ES-I3 (cell line): Measurements from ENCODE around the gene TNFSF18.
"Not testable (repeated sequence)": the region's sequence is repeated elsewhere in the genome, so short reads cannot be mapped to it uniquely, and the experiment has no call there.

ENCODE experiments used
- H3K36me3 ChIP-seq: 2 replicates; pipeline ENCODE4 v1.6.1; 2013; ENCODE audit warnings: mild to moderate bottlenecking, low read length, control low read depth, moderate library complexity; ENCODE audit not compliant: insufficient read depth
- H3K4me1 ChIP-seq: 2 replicates; pipeline ENCODE4 v1.6.1; 2013; ENCODE audit warnings: mild to moderate bottlenecking, control low read depth, low read length; ENCODE audit not compliant: insufficient read depth
- H3K9ac ChIP-seq: 2 replicates; pipeline ENCODE4 v1.6.1; 2013; ENCODE audit warnings: low read depth, mild to moderate bottlenecking, low read length, moderate library complexity
- H3K9me3 ChIP-seq: 2 replicates; pipeline ENCODE4 v1.6.1; 2013; ENCODE audit warnings: mild to moderate bottlenecking, low read length, moderate library complexity; ENCODE audit not compliant: control insufficient read depth, insufficient read depth

The TNFSF18 gene

GRCh38 chr1:173050865-173051264, at the start of gene TNFSF18:
TSS of gene TNFSF18 (minus strand) at chr1:173050941. CDS start at chr1:173050896, 45 bp downstream.
- H3K9ac ChIP-seq: no peak within 1 kb of the TSS
- no peaks in the 10 kb centered on the region for H3K4me1 ChIP-seq
- no peaks in the 10 kb centered on the region for H3K9me3 ChIP-seq
- H3K36me3 ChIP-seq: no peaks in the 10 kb centered on the region

DNA sequence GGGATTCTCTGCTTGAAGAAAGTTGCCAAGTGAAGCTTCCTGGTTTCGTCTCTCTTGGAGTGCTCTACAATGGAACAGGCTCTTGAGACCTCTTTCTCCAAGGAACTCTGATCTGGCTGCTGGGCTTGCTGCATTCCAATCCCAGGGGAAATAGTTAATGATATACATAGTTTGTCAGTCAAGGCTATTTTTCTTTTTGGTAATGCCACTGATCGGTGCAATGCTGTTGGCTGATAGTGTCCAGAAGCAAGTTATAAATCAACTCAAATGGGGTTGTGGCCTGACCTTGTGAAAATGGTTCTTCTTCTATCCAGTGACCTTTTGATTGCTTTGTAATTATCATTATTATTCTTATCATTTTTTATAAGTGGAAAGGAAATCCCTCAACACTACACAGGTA, 48.4 kb upstream of the TNFSF18 start:
- no peaks in the 10 kb centered on the region for H3K9me3 ChIP-seq
- no peak overlapping the region for H3K9ac ChIP-seq
- no peaks in the 10 kb centered on the region for H3K4me1 ChIP-seq
- no peaks in the 10 kb centered on the region for H3K36me3 ChIP-seq

DNA sequence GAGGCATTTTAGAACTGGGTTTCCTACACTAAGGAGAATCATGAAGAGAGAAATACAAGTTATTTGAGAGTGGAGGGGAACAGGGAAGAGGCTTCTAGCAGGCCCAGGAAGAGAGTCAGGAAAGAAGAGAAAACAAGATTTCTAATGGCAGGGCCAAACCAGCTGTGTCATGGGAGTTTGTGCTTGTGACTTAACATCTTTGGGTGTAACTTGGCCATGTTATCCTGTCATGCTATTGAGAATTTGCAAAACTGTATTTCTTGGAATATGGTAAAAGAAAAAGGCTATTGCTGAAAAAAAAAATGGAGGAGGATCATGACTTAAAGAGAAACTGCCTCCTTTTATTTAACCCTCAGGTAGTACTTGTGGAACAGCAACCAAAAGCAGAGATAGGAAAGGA, 47.4 kb upstream of the TNFSF18 start:
- Histone ChIP-seq H3K9ac (no peak overlapping the region), H3K9me3 (no peaks in the 10 kb centered on the region), H3K4me1 (no peaks in the 10 kb centered on the region), H3K36me3 (no peaks in the 10 kb centered on the region)

GRCh38 chr1:173097001-173097400, 46.3 kb upstream of the TNFSF18 start:
- no peaks in the 10 kb centered on the region for H3K9me3 ChIP-seq
- H3K36me3 ChIP-seq: no peaks in the 10 kb centered on the region
- no peak overlapping the region for H3K9ac ChIP-seq
- H3K4me1 ChIP-seq: no peaks in the 10 kb centered on the region

GRCh38 chr1:173095632-173096031, 44.9 kb upstream of the TNFSF18 start:
- Histone ChIP-seq H3K9me3 (no peaks in the 10 kb centered on the region), H3K9ac (no peak overlapping the region), H3K4me1 (no peaks in the 10 kb centered on the region), H3K36me3 (no peaks in the 10 kb centered on the region)

GRCh38 chr1:173094541-173094940, 43.8 kb upstream of the TNFSF18 start:
- no peak overlapping the region for H3K9ac ChIP-seq
- no peaks in the 10 kb centered on the region for H3K9me3 ChIP-seq
- H3K4me1 ChIP-seq: no peaks in the 10 kb centered on the region
- no peaks in the 10 kb centered on the region for H3K36me3 ChIP-seq

GRCh38 chr1:173093691-173094445, 43.1 kb upstream of the TNFSF18 start:
- H3K4me1 ChIP-seq: no peaks in the 10 kb centered on the region
- no peaks in the 10 kb centered on the region for H3K9me3 ChIP-seq
- no peaks in the 10 kb centered on the region for H3K36me3 ChIP-seq
- H3K9ac ChIP-seq: no peak overlapping the region

DNA sequence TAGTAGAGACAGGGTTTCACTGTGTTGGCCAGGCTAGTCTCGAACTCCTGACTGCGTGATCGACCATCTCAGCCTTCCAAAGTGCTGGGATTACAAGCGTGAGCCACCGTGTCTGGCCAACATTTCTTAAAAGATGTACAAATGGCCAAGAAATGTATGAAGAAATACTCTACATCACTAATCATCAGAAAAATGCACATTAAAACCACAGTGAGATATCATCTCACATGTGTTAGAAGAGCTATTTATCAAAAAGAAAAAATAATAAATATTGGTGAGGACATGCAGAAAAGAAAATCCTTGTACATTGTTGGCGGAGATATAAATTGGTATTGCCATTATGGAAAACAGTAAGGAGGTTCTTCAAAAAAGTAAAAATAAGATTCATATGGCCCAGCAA, 33.6 kb upstream of the TNFSF18 start:
- H3K36me3 ChIP-seq: no peaks in the 10 kb centered on the region

DNA sequence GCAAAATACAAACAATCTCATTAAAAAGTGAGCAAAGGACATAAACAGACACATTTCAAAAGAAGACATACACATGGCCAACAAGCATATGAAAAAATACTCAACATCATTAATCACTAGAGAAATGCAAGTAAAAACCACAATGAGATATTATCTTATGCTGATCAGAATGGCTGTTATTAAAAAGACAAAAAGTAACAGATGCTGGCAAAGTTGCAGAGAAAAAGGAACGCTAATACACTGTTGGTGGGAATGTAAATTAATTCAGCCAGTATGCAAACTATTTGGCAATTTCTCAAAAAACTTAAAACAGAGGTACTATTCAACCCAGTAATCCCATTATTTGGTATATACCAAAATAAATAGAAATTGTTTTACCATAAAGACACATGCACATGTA, 32.2 kb upstream of the TNFSF18 start:
- Histone ChIP-seq H3K9ac (no peak overlapping the region), H3K4me1 (no peaks in the 10 kb centered on the region), H3K36me3 (no peaks in the 10 kb centered on the region), H3K9me3 (no peaks in the 10 kb centered on the region)

More for the DNA sequence above, 33.6 kb upstream of the TNFSF18 start:
- no peak overlapping the region for H3K9ac ChIP-seq
- no peaks in the 10 kb centered on the region for H3K9me3 ChIP-seq
- H3K4me1 ChIP-seq: no peaks in the 10 kb centered on the region

GRCh38 chr1:173074217-173074616, 23.5 kb upstream of the TNFSF18 start:
- not testable (repeated sequence) for H3K9ac ChIP-seq, H3K9me3 ChIP-seq, H3K4me1 ChIP-seq, H3K36me3 ChIP-seq

DNA sequence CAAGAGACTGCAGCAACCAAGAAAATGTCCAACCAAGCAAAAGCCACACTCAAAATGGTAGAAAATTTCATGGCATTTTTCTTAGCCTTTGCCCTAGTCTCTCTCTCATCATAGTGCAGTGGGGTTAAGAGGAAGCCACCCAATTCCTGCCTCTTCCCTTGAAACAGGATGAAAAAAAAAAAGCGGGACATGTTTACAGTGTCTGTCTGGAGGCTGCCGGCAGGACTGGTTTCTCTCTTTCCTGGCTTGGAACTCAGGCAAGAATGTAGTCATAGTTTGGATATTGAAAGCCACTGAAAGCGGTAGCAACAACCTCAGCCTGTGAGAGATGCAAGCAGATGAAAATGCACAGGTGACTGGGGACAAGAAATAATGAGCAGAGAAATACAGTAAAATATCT, 13.3 kb upstream of the TNFSF18 start:
- H3K9me3 ChIP-seq: no peaks in the 10 kb centered on the region
- H3K4me1 ChIP-seq: no peaks in the 10 kb centered on the region
- H3K9ac ChIP-seq: no peak overlapping the region
- no peaks in the 10 kb centered on the region for H3K36me3 ChIP-seq

GRCh38 chr1:173063171-173063570, 12.4 kb upstream of the TNFSF18 start:
- Histone ChIP-seq H3K9ac (no peak overlapping the region), H3K9me3 (no peaks in the 10 kb centered on the region), H3K4me1 (no peaks in the 10 kb centered on the region), H3K36me3 (no peaks in the 10 kb centered on the region)

DNA sequence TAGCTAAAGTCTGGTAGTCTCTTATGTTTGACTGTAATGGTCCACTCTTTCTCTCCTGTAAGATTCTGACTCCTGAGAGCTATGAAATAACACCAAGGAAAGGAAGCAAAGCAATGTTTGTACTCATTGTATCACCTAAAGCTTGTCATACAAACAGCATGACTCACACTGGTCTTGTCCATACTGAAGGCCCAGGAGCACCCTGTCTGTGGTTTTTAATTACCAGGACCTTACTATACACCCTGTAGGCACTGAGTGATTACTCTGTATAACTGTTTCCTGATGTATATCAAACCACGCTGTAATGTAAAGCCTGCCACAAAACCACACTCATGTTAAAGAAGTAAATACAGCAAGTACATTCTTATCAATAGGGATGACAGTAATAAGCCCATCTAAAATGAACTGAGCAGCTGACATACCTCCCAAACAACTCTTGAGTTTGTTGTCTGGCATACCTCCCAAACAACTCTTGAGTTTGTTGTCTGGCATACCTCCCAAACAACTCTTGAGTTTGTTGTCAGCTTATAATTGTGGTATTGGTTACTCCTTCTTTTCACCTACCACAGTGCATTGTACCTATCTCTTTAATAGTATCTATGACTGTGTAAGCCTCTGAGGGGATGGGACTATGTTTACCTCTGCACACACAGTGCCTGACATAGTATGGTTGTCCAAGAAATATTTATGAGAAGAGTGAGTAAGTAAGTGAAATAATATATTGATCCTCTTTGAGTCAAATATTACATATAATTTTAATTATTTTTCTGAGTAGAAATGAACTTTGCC, 11.6 kb upstream of the TNFSF18 start:
- H3K9ac ChIP-seq: no peak overlapping the region

GRCh38 chr1:173058556-173058955, 7.8 kb upstream of the TNFSF18 start:
- no peaks in the 10 kb centered on the region for H3K9me3 ChIP-seq
- no peak overlapping the region for H3K9ac ChIP-seq
- H3K36me3 ChIP-seq: no peaks in the 10 kb centered on the region
- no peaks in the 10 kb centered on the region for H3K4me1 ChIP-seq

More for the DNA sequence above, 11.6 kb upstream of the TNFSF18 start:
- H3K9me3 ChIP-seq: no peaks in the 10 kb centered on the region
- no peaks in the 10 kb centered on the region for H3K4me1 ChIP-seq
- H3K36me3 ChIP-seq: no peaks in the 10 kb centered on the region

GRCh38 chr1:173057984-173058383, 7.2 kb upstream of the TNFSF18 start:
- Histone ChIP-seq H3K36me3 (no peaks in the 10 kb centered on the region), H3K9ac (no peak overlapping the region), H3K9me3 (no peaks in the 10 kb centered on the region), H3K4me1 (no peaks in the 10 kb centered on the region)
